Measurements from ENCODE around the gene FGD3.

Gene FGD3

DNA sequence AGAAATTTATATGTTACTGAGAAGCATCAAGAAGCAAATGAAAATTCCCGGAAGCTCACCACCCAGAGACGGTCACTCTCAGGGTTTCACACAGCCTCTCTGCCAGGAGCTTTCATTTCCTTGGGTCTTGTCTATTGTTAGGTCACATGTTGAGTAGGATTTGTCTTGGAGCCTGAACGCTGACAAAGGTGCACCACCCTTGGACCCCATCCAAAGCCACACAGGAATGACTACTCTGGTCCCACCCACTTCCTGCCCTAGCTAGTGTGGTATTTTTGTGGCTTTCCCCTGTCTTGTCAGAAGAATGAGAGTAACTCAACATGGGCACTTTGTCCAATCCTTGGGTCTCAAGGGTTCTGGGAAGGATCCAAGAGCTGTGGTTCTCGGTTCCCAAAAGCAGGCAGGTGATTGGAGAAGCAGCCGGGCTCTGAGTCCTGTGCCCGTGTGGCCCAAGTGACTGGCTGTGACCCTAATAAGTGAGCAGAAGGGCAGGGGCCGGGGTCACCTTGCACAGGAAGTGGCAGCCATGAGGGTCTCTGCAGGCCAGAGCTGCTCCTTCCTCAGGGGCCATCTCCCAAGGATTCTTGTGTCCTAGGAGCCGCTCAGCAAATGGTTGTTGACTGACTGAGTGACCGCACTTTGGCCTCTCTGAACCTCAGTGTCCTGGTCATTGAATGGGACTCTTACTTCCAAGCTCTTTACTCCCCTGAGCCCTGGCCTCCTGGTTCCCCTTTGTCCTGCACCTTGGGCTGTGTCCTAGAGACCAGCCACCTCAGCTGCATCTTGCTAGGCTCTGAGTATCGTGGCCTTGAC, 6.9 kb downstream of the FGD3 start:
- DNase-seq (ENCODE audit: low read depth in 2 of 2, low spot score in 1 of 2): peak; percentile 58 to 63

DNA sequence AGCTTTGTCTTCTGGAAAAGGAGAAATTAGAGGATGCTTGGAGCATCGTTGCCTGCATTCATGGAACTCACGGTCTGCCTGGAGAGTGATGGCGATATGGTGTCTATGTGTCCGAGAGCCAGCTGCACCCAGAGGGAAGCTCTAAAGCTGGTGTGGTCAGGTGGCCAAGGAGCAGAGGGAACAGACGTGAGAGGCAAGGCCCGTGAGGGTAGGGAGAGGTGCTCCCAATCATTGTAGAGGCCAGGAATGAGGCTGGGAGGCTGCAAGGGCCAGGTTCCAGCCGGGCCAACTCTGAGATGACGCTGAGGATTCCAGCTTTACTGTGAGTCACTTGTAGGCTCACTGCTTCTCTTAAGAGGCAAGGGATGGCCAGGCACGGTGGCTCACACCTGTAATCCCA, 7.6 kb downstream of the FGD3 start:
- DNase-seq (ENCODE audit: low read depth in 2 of 2, low spot score in 1 of 2): no peak

DNA sequence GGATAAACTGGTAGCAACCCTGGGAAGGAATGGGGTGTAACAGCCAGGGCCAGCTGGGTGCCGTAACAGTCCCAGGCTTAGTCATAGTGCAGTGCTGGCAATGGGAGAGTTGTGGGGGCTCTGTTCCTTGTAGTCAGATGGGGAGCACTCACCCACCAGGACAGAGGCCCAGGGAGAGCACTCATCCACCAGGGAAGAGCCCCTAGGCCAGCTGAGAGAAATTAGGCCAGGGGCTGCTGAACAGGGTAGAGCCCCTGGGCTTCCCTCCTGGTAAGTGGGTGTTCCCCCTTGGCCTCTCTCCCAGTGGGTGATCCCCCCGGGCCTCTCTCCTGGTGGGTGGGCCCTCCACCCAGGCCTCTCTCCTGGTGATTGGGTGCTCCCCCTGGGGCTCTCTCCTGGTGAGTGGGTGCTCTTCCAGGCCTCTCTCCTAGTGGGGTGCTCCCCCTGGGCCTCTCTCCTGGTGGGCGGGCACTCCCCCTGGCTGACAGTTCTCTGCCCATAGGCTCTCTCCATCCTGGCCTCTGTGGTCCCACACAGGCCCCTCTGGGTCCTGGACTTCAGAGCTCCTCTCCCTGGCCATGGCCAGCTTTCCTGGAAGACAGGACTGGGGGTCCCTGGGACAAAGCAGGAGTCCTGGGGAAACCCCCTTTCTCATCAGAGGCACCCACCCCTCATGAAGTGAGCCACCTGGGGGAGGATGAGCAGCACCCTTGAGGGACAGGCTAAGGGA, 13.4 kb downstream of the FGD3 start:
- no peak for DNase-seq (ENCODE audit: low read depth in 2 of 2, low spot score in 1 of 2)

DNA sequence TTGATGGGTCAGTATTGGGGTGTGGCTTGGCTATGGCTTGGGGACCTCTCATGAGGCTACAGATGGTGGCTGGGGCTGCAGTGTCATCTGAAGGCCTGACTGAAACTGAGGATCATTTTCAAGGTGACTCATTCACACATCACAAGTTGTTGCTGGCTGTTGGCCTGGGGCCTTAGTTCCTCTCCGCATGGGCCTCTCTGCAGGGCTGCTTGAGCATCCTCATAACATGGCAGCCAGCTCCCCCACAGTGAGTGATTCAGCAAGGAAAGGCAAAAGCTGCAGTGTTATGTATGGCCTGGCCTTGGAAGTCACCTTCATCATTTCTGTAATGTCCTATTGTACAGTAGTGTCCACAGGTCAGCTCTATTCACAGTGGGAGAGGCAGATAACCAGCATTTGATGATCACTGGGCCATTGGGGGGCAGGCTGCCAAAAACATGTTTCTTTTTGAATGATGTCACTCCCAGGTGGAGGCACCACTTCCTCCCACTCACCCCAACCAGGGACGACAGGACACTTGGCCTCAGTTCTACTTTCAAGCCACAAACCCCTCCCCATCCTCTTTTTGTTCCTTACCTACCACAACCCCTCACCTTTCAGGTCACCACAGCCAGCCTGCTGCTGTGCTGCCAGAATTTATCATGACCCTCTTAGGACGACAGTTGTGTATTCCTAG, 14.4 kb downstream of the FGD3 start:
- DNase-seq (ENCODE audit: low read depth in 2 of 2, low spot score in 1 of 2): no peak

- no peak for DNase-seq (ENCODE audit: low read depth in 2 of 2, low spot score in 1 of 2)
Observed at GRCh38 chr9:92962303-92962649, 15.0 kb downstream of the FGD3 start.

DNA sequence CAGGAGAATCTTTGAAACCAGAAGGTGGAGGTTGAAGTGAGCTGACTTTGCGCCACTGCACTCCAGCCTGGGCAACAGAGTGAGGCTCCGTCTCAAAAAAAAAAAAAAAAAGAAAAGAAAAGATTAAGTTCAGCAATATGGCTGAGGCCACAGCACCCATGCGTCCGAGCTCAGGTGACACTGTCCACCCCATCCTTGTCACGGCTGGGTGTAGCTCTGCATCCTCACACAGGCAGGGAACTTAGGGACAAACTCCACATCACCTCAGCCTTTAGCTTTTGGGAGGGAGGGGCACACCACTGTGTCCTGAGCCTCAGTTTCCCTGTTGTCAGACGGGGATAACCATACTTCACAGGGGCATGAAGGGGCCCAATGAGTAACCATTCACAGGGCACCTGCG, 15.5 kb downstream of the FGD3 start:
- DNase-seq (ENCODE audit: low read depth in 2 of 2, low spot score in 1 of 2): no peak

DNA sequence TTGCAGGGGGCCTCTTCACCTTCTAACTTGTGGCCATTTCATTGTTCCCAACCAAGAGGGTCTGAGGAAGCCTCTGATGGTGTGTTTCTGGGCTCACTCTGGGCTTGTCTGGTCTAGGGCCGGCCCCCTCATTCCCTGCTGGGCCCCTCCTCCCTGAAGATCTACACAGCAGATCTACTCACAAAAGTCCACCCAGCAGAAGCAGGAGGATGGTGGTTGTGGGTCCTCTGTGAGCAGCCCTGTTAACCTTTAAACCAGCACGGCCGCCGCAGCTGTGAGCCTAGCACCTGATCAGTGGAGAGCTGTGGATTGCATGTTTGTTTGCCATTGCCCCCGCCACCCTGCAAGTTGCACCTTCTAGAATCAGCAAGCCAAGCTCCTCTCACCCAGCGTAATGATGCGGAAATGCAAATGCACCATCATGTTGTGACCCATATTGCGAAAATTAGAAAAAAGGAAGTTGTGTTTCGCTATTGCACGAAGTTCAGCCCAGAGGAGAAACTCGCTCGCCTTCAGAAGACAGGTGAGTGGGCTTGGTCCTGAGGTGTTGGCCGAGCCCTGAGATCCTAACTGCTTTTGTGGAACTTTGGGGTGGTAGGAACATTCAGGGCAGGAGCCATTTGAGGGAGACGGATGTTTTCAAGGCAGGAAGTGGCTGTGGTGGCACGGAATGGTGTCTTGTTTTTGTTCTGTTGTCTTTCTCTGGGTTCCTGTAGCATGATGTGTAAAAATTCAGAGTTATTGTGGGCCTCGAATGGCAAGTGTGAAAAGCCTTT, 16.7 kb downstream of the FGD3 start:
- DNase-seq (ENCODE audit: low read depth in 2 of 2, low spot score in 1 of 2): peak; percentile 42 to 48

DNA sequence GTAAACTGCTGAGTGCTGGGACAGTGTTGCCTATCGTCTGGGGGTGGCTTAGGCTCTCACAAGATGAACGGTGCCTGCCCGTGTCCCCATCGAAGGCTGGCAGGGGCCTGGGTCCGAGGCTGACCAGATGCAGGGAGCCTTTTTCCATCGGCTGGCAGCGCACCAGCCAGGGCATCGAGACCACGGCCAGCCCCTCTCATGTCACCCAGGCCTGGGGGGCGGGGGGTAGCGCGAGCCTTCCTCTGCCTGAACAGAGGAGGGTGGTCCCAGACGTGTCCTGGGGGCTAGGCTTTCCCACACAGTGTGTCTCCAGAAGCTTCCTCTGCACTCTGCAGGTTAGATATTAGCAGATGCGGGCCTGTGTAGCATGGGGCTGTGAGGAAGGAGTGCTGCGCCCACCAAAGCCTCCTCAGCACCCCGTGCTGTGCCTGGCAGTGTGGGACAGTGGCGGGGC, 17.3 kb downstream of the FGD3 start:
- DNase-seq (ENCODE audit: low read depth in 2 of 2, low spot score in 1 of 2): no peak

GRCh38 chr9:92965061-92965758, 17.9 kb downstream of the FGD3 start:
- DNase-seq (ENCODE audit: low read depth in 2 of 2, low spot score in 1 of 2): no peak

DNA sequence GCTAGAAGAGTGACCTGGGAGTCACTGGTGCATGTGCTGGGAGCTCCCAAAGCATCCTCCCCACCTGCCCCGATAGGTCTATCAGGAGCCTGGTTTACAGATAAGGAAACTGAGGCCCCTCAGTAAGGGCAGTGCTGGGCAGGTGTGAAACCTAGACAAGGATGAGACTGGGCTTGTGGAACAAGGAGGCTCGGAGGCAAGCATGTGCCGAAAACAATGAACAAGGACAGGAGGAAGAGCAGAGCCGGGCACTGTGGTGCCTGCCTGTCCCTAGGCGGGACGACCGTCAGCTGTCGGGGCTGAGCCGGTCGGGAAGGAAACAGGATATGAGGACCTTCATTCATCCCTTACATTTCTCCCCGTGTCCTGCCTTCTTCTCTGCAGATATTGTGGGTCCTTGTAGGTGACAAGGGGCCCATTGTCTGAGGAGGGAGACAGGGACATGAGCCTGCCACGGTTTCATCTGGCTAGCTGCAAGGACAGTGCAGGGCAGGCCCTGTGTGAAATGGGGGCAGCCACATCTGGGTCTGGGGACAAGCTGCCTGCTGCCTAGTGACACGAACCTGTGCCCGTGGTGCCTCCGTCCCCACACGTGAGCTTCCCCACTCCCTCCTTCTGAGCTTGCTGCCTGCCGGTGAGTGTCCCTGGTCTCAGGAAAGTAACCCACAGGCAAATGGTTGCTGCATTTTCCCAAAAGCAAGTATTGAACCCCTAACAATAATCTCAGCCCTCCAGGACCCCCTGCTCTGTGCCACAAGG, 18.6 kb downstream of the FGD3 start:
- DNase-seq (ENCODE audit: low read depth in 2 of 2, low spot score in 1 of 2): no peak

DNA sequence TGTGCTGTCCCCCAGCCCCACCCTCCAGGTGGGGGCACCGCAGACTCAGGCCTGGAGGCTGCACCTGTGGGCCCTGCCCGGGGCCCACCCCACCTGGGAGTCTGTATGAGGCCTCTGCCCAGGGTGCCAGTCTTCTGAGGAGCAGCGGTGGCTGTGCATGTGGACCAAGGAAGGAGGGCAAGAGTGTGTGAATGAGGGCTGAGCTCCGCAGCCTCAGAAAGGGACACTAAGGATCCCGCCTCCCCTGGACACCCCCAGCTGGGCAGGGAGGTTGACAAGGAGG, 19.1 kb downstream of the FGD3 start:
- DNase-seq (ENCODE audit: low read depth in 2 of 2, low spot score in 1 of 2): no peak

DNA sequence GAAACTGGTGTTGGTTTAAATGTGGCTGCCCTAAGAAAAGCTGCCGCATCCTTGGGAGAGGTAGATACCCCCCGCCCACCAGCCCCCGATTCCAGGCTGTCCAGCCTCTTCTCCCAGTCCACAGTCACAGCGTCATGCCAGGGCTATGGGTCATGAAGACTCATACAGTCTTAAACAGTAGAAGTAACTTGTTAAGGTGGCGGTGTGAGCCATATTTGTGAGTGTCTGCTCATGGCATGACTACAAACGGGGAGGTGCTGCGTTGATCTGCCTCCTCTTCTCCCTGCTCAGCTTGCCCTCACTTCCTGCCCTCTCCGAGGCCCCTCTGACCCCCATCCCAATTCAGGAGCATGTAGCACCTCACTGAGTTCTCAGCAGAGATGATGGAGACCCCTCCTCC, 20.8 kb downstream of the FGD3 start:
- DNase-seq (ENCODE audit: low read depth in 2 of 2, low spot score in 1 of 2): no peak

GRCh38 chr9:92969516-92970466, 22.5 kb downstream of the FGD3 start:
- DNase-seq (ENCODE audit: low read depth in 2 of 2, low spot score in 1 of 2): no peak

GRCh38 chr9:92970467-92970923, 23.2 kb downstream of the FGD3 start:
- DNase-seq (ENCODE audit: low read depth in 2 of 2, low spot score in 1 of 2): no peak

DNA sequence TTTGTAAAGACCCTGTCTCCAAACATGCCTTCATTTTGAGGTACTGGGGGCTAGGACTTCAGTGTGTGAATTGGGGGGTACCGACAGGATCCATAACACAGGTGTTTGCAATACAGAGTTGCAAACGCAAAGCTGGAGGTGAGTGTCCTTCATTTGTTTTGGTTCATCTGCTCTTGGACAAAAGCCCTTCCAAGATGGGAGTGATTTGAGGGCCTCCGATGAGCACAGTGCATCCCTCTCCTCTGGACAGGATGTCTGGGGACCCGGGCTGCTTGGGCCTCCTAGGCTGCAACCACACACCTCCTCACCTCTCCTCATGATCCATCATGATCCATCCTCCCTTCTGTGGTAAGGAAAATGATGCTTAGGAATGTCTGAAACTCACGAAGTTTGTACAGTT, 23.8 kb downstream of the FGD3 start:
- DNase-seq (ENCODE audit: low read depth in 2 of 2, low spot score in 1 of 2): no peak

GRCh38 chr9:92971776-92972175, 24.5 kb downstream of the FGD3 start:
- DNase-seq (ENCODE audit: low read depth in 2 of 2, low spot score in 1 of 2): no peak

- DNase-seq (ENCODE audit: low read depth in 2 of 2, low spot score in 1 of 2): no peak
Observed at GRCh38 chr9:92973700-92974099, 26.4 kb downstream of the FGD3 start.

DNA sequence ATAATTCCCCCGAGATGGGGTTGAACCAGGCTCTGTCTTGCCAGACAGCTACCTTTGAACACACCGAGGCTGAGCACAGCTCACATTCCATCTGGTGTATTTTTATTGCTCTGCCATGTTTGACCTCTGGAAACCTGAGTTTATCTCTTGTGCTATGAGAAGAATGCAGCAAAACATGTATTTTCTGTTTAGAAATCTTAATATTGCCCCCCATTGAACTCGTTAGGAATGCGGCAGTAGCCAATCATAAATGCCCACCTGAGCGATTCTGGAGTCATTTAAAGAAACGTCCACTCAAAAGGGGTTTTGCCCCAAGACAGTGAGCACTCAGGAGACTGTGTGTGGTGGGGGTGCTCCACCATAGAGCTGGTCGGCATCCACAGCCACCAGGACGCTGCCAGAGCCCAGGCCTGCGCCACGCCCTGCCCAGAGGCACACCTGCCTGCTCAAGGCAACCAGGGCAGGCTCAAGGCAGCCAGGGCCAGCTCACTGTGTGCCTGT, 26.9 kb downstream of the FGD3 start:
- no peak for DNase-seq (ENCODE audit: low read depth in 2 of 2, low spot score in 1 of 2)

All from stimulated activated CD8-positive, alpha-beta memory T cell treated with anti-CD3 and anti-CD28 coated beads, Interleukin-4, amount 100 ng/mL, for 4 hours (primary cell).